NCI-H146 treated with DMSO at 0.1 percent for 48 hours (cell line): Measurements from ENCODE around the gene TREM1.
"Not testable (repeated sequence)": the region's sequence is repeated elsewhere in the genome, so short reads cannot be mapped to it uniquely, and the experiment has no call there.

Experiments
- DNase-seq: peaks from one replicate; lab custom pipeline; 2025; ENCODE audit not compliant: unreplicated experiment; lab: John Stamatoyannopoulos, UW

Gene TREM1

GRCh38 chr6:41262401-41262800 lies 24.1 kb downstream of the TREM1 start:
- DNase-seq: no peak

- DNase-seq: no peak
Measured at GRCh38 chr6:41258196-41258493, 28.3 kb downstream of the TREM1 start.

GRCh38 chr6:41257369-41258195 lies 28.9 kb downstream of the TREM1 start:
- peak; percentile 94 for DNase-seq

GRCh38 chr6:41256383-41256782 lies 30.1 kb downstream of the TREM1 start:
- no peak for DNase-seq

GRCh38 chr6:41255638-41256246 lies 30.7 kb downstream of the TREM1 start:
- DNase-seq: no peak

- DNase-seq: no peak
Measured at GRCh38 chr6:41255110-41255509, 31.4 kb downstream of the TREM1 start.

GRCh38 chr6:41252401-41253169 lies 33.9 kb downstream of the TREM1 start:
- no peak for DNase-seq

GRCh38 chr6:41247882-41248705 lies 38.4 kb downstream of the TREM1 start:
- no peak for DNase-seq

- DNase-seq: no peak
Measured at GRCh38 chr6:41247288-41247865, 39.1 kb downstream of the TREM1 start.

- DNase-seq: not testable (repeated sequence)
Measured at GRCh38 chr6:41246529-41246928, 40.0 kb downstream of the TREM1 start.

- no peak for DNase-seq
Measured at GRCh38 chr6:41239467-41240159, 46.9 kb downstream of the TREM1 start.

- no peak for DNase-seq
Measured at GRCh38 chr6:41237128-41237527, 49.4 kb downstream of the TREM1 start.

- DNase-seq: no peak
Measured at GRCh38 chr6:41236276-41236675, 50.2 kb downstream of the TREM1 start.

- no peak for DNase-seq
Measured at GRCh38 chr6:41232667-41233066, 53.8 kb downstream of the TREM1 start.

- DNase-seq: no peak
Measured at GRCh38 chr6:41231246-41231645, 55.2 kb downstream of the TREM1 start.

GRCh38 chr6:41229721-41230120 lies 56.8 kb downstream of the TREM1 start:
- no peak for DNase-seq

- no peak for DNase-seq
Measured at GRCh38 chr6:41228616-41229015, 57.9 kb downstream of the TREM1 start.

- no peak for DNase-seq
Measured at GRCh38 chr6:41228096-41228495, 58.4 kb downstream of the TREM1 start, which contains the start of gene TREML4. TSS of gene TREML4 (plus strand) at chr6:41228349. CDS start at chr6:41228428, 79 bp downstream.

GRCh38 chr6:41226752-41227151 lies 59.7 kb downstream of the TREM1 start:
- peak; percentile 40 for DNase-seq

GRCh38 chr6:41224800-41225199 lies 61.7 kb downstream of the TREM1 start:
- no peak for DNase-seq
